GM18517 (cell line): ENCODE results near the gene ULK2.
"Not testable (repeated sequence)": the region's sequence is repeated elsewhere in the genome, so short reads cannot be mapped to it uniquely, and the experiment has no call there.

Experiments used
- ATAC-seq: cut with Tn5 transposase; IDR thresholded peaks from one replicate; pipeline ENCODE4 v1.9.1; 2021; ENCODE audit warnings: mild to moderate bottlenecking, moderate library complexity; ENCODE audit not compliant: unreplicated experiment

ULK2 gene

DNA sequence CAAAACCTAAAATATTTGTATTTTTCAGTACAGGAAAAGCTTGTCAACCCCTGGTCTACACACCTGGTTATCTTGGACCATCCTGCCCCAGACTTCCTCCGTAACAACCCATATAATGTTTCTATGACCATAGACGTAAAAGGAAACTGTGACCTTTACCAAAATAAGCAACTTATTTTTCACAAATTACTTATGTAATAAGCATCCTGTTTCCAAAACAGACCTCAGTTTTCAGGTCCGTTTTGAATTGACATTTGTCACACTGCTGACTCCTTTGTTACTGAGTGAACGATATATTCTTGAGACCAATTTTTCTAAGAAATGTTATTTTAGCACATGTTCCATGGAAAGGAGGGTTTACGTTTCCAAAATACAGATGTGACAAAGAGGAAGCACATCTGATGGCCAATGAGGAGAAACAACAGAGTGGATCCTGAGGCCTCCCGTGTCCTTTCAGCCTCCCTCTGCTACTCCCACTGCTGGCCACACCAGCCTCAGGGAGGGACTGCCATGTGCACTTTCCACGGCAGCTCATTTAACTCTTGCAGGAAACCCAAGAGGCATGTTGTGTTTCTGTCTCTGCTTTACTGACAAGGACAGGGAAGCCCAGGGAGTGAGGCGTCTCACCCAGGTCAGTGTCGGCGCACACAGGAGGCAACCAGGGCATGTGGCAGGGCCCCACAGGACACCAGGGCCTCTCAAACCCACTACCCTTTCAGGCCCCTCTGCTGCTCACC is 99.5 kb downstream of the ULK2 start:
- ATAC-seq, result no peak

DNA sequence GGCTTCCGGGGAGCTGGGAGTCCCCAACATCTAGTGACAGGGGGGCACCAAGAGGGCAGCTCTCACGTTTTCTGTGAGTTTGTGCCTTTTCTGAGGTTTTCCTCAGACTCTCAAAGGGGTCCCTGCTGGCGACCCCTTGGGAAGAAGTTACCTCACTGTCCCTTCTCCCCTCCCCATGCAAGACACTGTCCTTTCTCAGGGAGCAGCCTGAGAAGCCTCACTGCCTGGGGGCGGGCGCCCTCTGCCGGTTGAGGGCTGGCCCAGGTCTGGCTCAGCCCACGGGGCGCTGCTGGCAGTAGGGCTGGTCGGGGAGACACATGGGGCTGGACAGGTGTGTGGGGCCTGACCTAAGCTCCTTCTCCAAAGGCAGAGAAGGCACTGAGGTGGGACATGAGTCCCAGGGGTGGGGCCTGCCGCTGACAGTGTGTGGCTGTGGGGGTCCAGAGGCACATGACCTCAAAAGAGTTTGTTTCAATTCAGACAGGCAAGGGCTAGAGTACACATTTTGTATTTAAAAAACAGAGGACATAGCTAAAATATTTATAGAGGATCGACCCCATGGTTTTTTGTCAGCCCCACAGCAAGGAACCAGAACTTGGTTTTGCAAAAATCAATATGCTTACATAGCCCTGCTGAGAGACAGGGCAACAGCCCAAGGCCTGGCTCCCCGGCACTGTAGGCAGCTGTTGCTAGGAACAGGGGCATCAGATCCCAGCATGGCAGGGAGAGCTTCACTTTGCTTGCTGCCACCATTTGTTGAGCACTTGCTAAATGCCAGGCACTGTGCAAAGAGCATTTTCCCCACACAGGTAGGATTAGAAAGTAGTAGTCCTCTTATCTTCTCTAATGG is 101.1 kb downstream of the ULK2 start:
- ATAC-seq, result no peak

DNA sequence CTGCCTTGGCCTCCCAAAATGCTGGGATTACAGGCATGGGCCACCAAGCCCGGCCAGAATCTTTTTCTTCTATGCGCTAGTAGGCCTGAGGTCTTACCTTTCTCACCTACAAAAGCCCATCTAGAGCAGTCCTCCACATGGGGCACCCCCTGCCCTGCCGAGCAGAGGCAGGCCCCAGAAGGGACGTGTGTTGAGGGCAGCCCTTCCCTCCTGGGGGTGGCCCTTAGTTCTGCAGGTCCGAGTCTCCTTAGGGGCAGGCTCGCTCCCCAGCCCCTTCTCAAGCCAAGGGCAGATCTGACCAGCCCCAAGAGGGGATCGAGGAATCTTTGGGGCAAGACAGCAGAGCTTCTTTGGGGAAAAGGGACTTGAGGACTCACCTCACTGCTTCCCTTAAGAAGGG is 101.7 kb downstream of the ULK2 start:
- ATAC-seq, result no peak

DNA sequence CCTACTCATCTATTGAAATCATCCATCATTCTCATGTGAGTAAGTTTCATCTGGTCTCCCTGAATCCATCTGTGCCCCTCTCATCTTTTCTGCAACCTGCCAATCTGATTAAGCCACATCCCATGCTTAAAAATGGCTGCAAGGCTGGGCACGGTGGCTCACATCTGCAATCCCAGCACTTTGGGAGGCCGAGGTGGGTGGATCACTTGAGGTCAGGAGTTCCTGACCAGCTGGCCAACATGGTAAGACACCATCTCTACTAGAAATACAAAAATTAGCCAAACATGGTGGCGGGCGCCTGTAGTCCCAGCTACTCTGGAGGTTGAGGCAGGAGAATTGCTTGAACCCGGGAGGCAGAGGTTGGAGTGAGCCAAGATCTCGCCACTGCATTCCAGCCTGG is 103.7 kb downstream of the ULK2 start:
- not testable (repeated sequence) for ATAC-seq

DNA sequence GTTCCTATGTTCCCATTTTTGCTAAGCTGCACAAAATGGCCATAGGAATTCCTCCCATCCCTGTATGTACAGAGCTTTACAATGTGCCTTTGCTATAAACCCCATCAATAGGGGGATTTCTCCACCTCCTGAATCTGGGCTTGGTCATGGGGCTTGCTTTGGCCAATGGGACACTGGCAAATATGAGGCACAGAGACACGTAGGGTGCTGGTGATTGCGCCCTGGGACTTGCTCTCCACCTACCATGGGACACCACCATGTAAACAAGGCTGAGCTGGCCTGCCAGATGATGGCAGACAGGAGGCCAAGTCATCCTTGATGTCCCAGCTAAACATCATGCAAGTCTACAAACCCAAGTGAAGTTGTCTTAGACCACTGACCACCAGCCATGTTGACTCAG is 104.3 kb downstream of the ULK2 start:
- ATAC-seq, result no peak

DNA sequence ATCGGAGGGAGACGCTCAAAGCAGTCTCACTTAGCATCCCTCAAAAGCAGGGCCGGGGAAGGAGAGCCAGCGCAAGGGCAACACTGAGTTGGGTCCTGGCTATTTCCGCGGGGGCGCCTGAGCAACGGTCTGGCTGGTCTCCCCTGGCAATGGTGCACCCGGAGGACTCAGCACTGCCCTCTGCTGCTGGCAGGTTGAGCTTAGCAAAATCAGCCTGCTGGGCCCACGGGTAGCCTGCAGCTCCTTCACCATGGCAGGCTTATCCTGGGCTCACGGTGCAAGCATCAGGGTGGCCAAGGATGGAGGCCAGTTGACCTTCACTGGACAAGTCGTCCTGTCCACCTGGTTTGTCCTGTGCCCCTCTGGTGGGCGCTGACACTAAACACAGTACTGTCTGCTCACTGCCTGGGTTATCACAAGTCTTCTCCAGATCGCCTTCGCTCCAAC is 105.2 kb downstream of the ULK2 start:
- no peak for ATAC-seq

DNA sequence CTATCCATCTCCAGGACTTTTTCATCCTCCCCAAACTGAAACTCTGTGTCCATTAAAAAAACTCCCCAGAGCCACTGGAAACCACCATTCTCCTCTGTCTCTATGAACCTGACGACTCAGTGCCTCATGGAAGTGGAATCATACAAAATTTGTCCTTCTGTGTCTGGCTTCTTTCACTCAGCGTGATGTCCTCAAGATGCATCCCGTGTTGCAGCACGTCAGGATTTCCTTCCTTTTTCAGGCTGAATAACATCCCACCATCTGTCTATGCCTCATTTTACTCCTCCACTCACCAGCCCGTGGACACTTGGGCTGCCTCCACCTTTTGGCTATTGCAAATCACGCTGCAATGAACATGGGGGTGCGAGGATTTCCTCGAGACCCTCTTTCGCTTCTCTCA is 107.0 kb downstream of the ULK2 start:
- ATAC-seq, result no peak

DNA sequence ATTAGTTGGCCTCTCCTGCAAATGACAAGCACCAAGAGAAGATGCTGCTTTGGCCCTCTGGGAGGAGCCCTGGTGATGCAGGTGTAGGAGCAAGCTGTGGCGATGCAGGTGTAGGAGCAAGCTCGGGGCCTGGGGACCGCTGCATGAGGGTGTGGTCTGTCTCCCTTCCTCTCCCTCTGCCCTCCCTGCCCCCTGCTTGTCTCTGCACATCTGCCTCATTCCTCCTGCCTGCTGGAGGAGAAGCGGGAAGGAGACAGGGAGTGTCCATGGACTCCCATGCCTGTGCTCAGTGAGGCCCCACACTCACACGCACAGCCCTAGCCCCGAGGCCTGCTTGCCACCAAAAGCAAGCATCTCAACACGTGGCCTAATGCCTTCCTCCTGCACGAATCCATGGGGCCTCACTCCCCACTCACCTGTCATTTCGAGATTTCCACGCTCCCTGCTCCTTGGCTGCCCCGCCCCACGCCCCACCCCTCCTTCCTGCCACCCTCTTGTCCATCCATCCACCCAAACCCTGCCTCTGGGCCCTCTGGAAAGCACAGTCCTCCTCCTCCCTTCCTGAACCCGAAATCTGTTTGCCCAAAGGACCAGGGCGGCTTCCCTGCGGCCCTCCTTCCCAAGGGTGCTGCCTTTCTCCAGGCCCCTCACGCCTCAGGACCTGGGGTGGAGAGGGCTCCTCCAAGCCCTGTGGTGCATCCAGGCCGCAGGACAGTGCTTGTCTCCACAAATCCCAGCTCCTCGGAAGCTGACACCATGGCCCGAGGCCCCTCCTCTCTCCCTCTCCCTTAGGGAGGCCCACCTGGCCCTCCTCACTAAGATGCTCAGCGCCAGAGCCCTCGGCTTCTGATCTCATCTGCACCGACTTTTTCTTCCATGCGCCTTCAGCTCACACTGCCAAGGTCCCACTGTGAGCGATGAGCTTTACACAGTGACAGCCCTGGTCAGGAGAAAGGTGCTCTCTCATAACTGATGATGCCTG is 107.9 kb downstream of the ULK2 start:
- no peak for ATAC-seq

DNA sequence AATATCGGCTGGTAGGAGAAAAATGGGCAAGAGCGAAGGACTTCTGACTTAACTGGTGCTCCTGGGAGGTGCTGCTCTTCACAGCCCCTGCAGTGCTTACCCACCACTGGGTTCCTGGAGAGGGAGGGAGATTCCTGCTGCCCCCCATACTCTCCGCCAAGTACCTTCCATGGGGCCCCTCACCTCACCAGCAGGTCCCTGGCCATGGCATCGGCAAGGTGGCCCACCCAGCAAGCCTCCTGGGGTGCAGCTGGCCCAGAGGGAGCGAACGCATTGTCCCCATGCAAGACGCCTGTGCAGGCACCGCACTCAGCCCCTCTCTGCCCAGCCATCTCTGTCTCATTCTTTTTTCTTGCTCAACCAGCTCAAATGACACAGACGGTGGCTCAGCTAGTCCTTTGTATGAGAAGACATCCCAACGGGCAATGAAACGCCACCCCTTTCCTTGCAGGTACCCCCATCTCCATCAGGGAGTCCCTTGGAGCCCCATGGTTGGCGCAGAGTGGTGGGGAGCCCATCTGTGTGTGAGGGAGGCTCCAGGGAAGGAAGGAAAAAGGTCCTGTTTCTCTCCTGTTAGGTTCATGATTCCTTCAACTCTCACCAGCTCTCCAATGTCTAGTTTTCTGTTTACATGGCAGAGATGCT is 110.1 kb downstream of the ULK2 start:
- ATAC-seq, result no peak

DNA sequence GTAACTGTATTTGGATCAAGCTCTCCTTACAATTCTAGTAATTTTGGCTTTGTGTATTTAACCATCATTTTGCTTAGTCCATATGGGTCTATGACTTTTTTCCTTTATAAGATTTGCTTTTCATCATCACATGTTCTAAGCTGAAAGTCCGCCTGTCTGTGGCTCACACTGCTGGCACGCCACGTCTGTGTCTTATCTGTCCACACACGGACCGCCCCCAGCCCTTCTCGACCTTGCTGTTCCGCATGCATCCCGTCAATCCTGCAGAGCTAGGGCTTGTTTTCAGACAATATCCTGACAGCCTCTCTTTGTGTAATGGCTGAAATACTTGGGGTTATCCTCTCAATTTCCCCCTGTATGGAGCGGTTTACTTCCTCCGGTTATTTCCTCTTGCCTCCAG is 111.2 kb downstream of the ULK2 start:
- no peak for ATAC-seq

DNA sequence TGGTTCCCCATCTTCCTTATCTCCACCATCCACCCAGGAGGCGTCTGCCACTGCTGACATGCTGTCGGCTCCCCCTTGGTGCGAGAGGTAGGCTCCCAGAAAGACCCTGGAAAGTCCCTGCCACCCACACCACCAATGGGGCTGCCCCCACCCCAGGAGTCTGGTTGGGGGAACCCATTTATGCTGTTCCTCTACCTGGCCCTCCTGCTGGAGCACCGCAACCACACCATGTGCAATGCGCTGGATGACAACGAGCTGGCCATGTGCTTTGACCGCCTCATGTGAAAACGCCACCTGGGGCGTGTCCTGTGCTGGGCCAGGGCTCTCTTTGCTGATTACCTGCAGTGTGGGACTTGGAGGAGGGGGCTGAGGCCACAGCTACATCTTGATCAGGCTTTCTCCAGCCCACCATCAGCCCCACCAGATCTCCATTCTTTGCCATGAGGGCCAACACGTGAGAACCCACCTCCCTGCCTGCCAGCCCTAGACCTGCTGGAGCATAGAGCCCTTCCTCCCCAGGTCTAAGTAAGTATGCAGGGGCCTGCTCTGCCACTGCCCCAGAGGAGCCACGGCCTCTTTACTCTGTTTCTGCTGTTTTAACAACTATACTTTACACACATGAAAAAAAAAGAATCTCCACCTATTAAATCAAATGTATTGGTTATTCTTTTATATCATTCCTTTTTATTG is 111.8 kb downstream of the ULK2 start:
- no peak for ATAC-seq

DNA sequence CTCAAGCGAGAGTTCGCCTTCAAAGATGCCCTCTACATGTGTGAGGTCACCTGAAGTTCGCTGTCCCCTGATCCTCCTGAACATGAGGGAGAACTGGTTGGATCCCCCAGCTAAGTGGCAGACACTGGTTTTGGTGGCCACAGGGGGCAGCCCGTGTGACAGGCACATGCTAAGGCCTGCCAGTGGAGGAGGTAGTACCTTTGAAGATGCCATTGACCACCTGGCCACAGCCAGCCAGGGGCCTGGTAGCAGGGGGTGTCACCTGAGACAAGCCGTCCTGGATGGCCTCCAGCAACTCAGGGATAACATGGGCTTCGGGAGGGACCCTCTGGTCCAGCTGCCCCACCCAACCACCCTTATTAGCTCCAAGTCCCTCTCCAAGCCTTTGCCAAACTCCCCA is 112.3 kb downstream of the ULK2 start:
- ATAC-seq, result no peak

DNA sequence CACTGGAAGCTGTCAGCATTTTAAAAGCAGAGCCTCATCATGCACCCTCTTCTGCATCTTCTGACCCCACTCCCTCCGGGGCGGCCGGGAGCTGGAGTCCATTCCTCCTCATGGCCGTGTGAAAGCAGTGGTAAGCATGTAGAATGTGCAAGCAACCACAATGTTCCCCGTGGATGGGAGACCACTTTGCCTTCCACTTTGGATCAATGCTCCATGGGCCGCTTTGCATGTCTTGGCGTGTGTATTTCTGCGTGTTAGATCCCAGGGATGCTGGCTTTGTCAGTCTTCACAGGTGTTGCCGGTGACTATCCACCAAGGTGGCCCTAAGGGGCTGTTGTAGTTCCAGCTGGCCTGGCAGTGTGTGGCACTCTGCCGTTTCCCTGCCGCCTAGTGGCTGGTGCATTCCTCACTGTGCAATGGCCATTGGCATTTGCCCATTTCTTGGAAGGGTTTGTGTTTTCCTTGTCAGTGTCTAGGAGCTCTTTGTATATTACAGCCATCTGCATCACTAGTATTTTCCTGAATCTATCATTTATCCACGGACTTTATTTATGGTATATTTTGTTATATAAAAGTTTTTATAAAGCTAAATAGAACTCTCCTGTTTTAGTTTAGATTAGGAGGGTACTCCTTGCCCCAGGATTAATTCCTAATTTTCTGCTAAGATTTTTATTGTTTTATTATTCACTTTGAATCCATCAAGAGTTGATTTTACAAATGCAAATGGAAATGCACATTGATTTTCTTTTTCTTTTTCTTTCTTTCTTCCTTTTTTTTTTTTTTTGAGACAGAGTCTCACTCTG is 113.9 kb downstream of the ULK2 start:
- no peak for ATAC-seq

DNA sequence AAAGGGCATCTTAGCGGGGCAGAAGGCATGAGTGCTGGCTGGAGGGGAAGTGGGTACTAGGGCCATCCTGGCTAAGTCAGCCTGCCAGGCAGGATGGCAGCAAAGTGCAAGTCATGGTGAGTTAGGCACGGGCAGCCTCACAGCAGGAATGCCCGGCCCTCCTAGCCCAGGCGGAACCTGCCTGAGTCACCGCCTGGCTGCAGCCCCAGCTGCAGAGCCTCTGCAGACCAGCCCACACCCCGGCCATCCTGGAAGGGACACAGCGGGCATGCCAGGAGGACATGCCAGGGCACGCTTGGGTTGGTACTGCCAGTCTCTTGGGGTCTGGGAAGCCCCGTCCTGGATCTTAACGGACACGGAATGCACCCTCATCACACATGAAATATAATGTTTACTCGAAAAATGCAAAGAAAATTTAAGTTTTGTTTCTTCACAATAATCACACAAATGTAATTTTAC is 114.7 kb downstream of the ULK2 start:
- no peak for ATAC-seq

DNA sequence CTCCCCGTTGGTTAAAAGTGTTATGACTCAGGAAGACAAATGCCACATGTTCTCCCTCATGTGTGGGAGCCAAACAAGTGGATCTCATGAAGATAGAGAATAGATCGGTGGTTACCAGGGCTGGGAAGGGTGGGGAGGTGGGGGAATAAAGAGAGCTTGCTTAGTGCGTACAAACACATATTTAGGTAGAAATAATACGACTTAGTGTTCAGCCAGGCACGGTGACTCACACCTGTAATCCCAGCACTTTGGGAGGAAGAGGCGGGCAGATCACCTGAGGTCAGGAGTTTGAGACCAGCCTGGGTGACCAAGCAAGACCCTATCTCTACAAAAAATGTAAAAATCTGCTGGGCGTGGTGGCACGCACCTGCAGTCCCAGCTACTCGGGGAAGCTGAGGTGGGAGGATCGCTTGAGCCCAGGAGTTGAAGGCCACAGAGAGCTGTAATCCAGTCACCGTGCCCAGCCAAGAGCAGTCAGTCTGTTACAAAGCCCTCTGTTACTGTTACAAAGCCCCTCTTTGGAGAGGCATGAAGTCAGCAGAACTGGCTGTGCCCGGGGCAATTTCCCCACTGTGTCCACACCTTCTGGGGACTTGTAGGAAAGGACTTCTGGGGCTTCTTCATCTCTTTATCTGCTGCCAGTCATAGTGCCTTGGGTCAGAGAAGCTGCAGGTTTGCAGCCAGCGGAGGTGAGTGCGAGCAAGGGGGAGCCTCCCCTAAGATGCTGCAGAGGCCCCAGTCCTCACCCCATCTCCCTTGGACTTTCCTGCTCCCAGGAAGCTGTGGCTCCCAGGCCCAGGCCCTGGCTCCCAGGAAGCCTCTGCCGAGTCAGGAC is 115.3 kb downstream of the ULK2 start:
- no peak for ATAC-seq

DNA sequence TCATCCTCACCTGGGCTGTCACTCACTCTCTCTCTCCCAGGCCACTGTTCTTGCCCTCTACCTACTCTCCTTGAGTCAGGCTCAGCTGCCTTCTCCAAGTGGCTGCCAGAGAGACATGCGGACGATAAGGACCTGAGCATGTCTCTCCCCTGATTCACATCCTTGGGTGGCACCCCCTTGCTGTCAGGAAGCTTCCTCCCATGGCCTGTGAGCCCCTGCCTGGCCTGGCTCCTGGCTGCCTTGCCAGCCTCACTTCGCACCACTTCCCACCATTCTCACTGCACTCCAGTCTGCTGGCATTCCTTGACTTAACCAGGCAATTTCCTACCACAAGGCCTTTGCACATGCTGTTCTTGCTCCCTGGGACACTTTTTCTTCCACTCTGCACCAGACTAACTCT is 116.9 kb downstream of the ULK2 start:
- ATAC-seq, result no peak

DNA sequence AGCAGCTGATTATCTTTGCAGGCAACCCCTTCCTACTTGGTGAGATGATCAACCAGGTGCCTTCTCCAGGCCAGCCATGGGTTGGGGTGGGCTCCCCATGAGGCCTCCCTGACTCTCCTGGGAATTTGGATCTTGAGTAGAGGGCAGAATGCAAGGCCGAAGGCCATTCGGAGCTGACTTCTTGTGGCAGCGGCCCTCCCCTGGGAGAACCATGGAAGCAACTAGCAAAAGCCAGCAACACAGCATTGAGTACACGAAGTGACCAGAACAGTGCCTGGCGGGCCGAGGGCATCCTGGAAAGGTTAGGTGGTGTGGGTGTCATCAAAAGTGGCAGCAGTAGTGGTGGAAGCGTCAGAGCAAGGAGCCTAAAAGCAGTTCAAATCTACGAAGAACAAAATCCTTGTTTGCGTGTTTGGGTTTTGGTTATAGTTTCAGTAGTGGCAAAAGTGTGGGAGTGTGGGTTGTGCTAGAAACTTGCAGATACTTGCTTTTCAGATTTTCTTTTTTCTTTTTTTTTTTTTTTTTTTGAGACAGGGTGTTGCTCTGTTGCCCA is 117.6 kb downstream of the ULK2 start:
- no peak for ATAC-seq

DNA sequence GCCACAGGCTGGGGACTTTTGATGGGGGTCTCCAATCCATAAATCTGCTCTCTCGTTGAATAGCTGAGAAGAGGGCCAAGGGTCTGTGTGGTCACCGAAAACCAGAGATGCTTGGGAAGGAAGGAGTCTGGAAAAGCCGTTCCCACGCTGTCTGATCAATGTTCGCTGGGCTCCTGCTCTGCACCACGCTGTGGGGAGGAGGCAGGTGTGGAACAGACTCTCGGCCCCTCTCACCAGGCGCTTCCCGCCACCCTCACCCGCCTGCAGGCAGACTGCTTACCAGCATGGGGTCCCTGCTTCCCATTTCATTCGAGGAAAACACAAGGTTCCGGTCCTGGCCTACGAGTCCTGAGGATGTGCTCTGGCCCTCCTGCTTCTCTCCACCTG is 118.9 kb downstream of the ULK2 start:
- ATAC-seq, result no peak
